ENCODE measurements around the gene PARD3. TPM values are rescaled to one million over a fixed set of nuclear protein-coding genes. Genes with fewer than 3 reads are reported as not detected.
A peak's percentile ranks its signal among the peaks of the same experiment; 100 is the strongest.

PARD3 gene
- 10 to 100 TPM; 42.6 to 63.6 (median 55.2) TPM for total RNA-seq

DNA sequence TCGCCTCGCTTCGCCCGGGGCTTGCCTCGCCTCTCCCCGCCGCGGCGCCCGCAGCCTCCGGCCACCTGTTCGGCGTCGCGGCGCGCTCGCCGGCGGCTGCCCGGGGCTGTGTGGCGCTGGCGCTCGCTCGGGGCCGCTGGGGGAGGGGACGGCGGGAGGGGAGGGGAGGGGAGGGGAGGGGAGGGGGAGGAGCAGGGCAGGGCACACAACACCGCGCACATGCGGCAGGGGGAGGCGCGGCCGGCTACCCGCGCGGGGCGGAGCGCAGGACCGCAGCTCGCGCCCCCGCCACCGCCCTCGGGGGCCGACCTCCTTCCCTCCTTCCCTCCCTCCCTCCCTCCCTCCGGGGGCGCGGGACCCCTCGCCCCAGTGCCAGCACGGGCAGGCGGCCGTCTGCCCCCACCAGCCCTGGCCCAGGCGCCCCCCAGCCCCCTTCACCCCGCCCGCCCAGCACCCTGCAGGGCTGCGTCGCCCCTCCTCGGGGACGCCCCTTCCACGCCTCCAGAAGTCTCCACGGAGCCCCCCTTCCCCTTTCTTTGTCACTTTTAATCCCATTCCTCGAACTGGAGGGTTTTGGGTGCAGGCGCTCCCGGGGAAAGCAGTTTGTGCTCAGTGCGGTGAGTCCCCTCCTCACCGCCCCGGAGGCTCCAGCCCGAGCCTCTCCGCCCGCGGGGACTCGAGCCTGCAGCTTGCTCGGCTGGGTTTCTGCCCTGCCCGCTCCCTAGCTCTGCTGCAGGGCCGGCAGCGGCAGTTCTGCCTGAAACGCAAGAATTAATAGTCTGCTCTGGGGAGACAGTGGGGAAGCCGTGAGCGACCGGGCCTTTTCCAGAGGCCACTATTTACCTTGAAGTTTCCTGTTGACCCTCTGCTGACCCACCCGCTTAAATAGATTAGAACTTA, at the start of gene PARD3:
Gene PARD3 (minus strand): TSS at position 112 of the 900 bp plus-strand sequence. CDS start 301 bp downstream, outside the sequence.
- peak; percentile 26 to 28 for DNase-seq (ENCODE audit: low spot score in 2 of 2)
- Histone ChIP-seq H3K4me1 (peaks cover 0 to 52% (median 21%) of the 10 kb centered on the region in 4 donors), H3K36me3 (no peaks in the 10 kb centered on the region), H3K4me3 (peak within 1 kb of the TSS; percentile 66 to 96 (median 74)), H3K27me3 (no peaks in the 10 kb centered on the region), H3K9me3 (no peaks in the 10 kb centered on the region), H3K27ac (peak within 1 kb of the TSS; percentile 75 to 96 (median 90))
- WGBS, 2 donors: 0 to 1% methylated on average over 26 to 35 of the region's 82 CpGs
- TF ChIP-seq POLR2A (IDR thresholded peaks at IDR 0.05): peak in 1 of 2 donors; percentile 39
- TF ChIP-seq EP300 (IDR thresholded peaks at IDR 0.05): peak in 1 of 2 donors; percentile 36
- TF ChIP-seq, protein P1, sequence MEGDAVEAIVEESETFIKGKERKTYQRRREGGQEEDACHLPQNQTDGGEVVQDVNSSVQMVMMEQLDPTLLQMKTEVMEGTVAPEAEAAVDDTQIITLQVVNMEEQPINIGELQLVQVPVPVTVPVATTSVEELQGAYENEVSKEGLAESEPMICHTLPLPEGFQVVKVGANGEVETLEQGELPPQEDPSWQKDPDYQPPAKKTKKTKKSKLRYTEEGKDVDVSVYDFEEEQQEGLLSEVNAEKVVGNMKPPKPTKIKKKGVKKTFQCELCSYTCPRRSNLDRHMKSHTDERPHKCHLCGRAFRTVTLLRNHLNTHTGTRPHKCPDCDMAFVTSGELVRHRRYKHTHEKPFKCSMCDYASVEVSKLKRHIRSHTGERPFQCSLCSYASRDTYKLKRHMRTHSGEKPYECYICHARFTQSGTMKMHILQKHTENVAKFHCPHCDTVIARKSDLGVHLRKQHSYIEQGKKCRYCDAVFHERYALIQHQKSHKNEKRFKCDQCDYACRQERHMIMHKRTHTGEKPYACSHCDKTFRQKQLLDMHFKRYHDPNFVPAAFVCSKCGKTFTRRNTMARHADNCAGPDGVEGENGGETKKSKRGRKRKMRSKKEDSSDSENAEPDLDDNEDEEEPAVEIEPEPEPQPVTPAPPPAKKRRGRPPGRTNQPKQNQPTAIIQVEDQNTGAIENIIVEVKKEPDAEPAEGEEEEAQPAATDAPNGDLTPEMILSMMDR (IDR thresholded peaks at IDR 0.05): no peak

DNA sequence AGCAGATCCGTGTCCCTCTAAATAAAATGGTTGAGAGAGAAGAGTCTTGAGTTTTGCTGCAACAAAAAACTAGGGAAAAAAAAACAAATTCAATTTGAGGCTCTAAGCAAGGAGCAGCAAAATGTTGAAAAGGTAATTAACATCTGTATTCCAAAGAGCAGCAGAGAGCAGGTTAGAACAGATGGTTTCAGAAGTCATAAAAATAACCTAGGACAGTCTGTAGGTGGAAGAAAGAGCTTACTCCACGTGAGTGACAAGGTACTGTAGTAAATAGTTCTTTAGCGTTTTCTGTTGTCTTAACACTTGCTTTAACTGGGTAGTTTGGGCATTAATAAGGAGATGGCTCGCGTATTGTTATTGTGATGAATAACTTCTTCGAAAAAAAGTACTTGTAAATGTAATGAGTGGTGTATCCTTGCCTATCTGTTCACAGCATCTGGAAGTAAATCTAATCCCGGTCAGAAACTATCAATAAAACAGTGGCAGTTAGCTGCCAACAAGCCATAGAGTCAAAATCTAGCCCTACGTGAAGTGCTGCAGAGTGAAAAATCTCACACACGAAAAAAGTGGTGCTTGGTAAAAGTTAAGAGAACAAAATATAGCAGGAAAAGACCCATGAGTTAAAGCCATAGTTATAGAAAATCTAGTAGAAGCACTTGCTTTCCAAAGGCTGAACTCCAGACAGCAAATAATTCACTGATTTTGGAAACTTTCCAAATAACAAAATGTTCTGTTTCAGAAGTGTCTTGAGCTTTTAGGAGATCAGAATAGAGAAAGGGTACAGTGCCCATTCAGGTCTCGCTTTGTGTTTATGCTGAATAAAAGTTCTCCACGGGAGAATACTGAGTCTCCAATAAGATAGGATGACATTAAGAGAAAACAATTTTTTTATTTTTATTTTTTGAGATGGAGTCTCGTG, 49.3 kb upstream of the PARD3 start:
- Histone ChIP-seq H3K36me3 (no peaks in the 10 kb centered on the region), H3K9me3 (no peaks in the 10 kb centered on the region), H3K27me3 (no peaks in the 10 kb centered on the region), H3K27ac (peak overlapping the region in 1 of 4 donors; percentile 31), H3K4me3 (no peak overlapping the region), H3K4me1 (peaks cover 0 to 45% (median 7%) of the 10 kb centered on the region in 4 donors)
- 41% methylated on average over 12 of the region's 12 CpGs for WGBS, 2 donors
- DNase-seq (ENCODE audit: low spot score in 2 of 2): no peak
- TF ChIP-seq, protein P1 (IDR thresholded peaks at IDR 0.05): no peak
- TF ChIP-seq POLR2A (IDR thresholded peaks at IDR 0.05) (no peak), EP300 (IDR thresholded peaks at IDR 0.05) (peak in 1 of 2 donors; percentile 24)

DNA sequence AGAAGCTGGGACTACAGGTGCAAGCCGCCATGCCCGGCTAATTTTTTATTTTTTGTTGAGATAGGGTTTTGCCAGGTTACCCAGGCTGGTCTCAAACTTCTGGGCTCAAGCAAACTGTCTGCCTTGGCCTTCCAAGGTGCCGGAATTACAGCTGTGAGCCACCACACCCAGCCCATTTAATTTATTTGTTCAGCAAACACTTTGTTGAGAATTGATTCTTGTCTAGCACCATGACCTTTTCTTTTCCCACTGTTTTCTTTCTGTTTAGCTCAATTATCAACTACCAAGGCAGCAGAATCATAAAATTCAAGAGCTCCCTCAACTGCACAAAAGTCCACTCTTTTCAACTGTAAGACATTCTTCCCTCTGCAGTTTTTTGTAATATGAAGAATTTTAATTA, 47.8 kb upstream of the PARD3 start:
- DNase-seq (ENCODE audit: low spot score in 2 of 2): no peak
- Histone ChIP-seq H3K27me3 (no peaks in the 10 kb centered on the region), H3K36me3 (no peaks in the 10 kb centered on the region), H3K9me3 (no peaks in the 10 kb centered on the region), H3K4me1 (peaks cover 0 to 45% (median 7%) of the 10 kb centered on the region in 4 donors), H3K27ac (no peak overlapping the region), H3K4me3 (no peak overlapping the region)
- WGBS, 2 donors: 90 to 91% methylated on average over 3 of the region's 3 CpGs
- TF ChIP-seq EP300 (IDR thresholded peaks at IDR 0.05) (no peak), POLR2A (IDR thresholded peaks at IDR 0.05) (no peak)
- TF ChIP-seq, protein P1 (IDR thresholded peaks at IDR 0.05): no peak

DNA sequence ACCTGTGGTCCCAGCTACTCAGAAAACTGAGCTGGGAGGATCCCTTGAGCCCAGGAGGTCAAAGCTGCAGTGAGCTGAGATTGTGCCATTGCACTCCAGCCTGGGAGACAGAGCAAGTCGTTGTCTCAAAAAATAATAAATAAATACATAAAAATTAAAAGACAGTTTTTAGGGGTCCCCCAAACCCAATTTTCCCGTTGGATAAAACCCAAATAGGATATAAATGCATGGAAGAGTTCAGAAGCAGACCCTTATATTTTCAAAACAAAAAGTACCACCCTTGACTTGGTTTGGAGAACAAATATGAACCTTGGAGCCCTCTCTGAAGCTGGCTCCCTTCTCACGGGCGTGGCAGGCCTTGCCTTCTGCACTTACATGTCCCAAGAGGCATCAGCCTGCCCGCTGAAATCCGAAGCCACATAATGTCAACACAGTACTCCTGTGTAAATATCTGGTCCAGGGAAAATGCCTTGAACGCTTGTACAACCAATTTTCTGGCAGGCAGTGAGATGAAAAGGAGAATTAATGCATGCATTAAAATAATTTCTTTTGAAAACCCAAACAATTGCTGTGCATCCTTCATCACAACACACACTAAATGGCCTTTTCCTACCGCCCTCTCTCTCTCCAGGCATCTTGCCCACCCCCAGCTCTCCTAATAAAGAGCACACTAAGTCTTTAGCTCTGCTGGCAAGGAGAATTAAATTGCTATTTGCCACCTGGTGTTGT, 46.4 kb upstream of the PARD3 start:
- DNase-seq (ENCODE audit: low spot score in 2 of 2): peak; percentile 18 to 46

More for the DNA sequence above, 46.4 kb upstream of the PARD3 start:
- Histone ChIP-seq H3K36me3 (no peaks in the 10 kb centered on the region), H3K4me1 (peaks cover 0 to 45% (median 7%) of the 10 kb centered on the region in 4 donors), H3K9me3 (no peaks in the 10 kb centered on the region), H3K4me3 (no peak overlapping the region), H3K27me3 (no peaks in the 10 kb centered on the region), H3K27ac (no peak overlapping the region)
- TF ChIP-seq, protein P1 (IDR thresholded peaks at IDR 0.05): no peak
- TF ChIP-seq EP300 (IDR thresholded peaks at IDR 0.05) (no peak), POLR2A (IDR thresholded peaks at IDR 0.05) (no peak)
- WGBS, 2 donors: 44 to 45% methylated on average over 8 of the region's 8 CpGs
